Fibroblast of lung (primary cell): ENCODE results near the gene TVP23A.

Experiments used
- CTCF ChIP-seq, 2 donors: IDR thresholded peaks in 1 of 2; conservative IDR thresholded peaks in 1 of 2; 1 replicate in 1 of 2; 2 replicates in 1 of 2; pipeline ENCODE4 v1.5.1; 2011 to 2012; ENCODE audit warnings: low read length in 2 of 2, control low read depth in 1 of 2, inconsistent platforms in 1 of 2, low read depth in 1 of 2, mild to moderate bottlenecking in 1 of 2
- EZH2 ChIP-seq: IDR thresholded peaks from 2 replicates; pipeline ENCODE4 v1.5.1; 2012; ENCODE audit warnings: low read length, control low read depth, mild to moderate bottlenecking; ENCODE audit errors: missing control alignments

GRCh38 chr16:10827691-10828341 is 9.2 kb upstream of the TVP23A start:
- TF ChIP-seq CTCF (conservative IDR thresholded peaks at IDR 0.05 in 1 of 2, IDR thresholded peaks at IDR 0.05 in 1 of 2; ENCODE audit: low read depth in 1 of 2, low read length in 2 of 2) (no peak), EZH2 (no peak)
